Neural cell (in vitro differentiated cells): ENCODE measurements around the gene PAQR5. TPM values are rescaled to one million over a fixed set of nuclear protein-coding genes. Genes with fewer than 3 reads are reported as not detected.
"Not testable (repeated sequence)": the region's sequence is repeated elsewhere in the genome, so short reads cannot be mapped to it uniquely, and the experiment has no call there.

Experiments used
- H2AFZ ChIP-seq: fragments of 200-600, 300-800 bp; sonication (generic), shearing (Covaris generic); 2 replicates; pipeline ENCODE4 v1.6.0; 2014; ENCODE audit warnings: low read depth, mild to moderate bottlenecking, antibody characterized with exemption, low read length, moderate library complexity
- H3F3A ChIP-seq: fragments of 200-600 bp; shearing (Covaris generic); 2 replicates; pipeline ENCODE4 v1.6.1; 2016; ENCODE audit warnings: mild to moderate bottlenecking, moderate library complexity, mixed read lengths, antibody characterized with exemption, low read length; ENCODE audit not compliant: insufficient read depth, poor library complexity, severe bottlenecking
- H3K27ac ChIP-seq: fragments of 200-600, 300-800 bp; sonication (generic), shearing (Covaris generic); 2 replicates; pipeline ENCODE4 v1.5.1; 2014; ENCODE audit warnings: mild to moderate bottlenecking, low read length, moderate library complexity
- H3K27me3 ChIP-seq: fragments of 300-800, 200-600 bp; sonication (generic), shearing (Covaris generic); 2 replicates; pipeline ENCODE4 v1.6.0; 2014; ENCODE audit warnings: mild to moderate bottlenecking, low read depth, low read length, moderate library complexity; ENCODE audit not compliant: insufficient read depth
- H3K36me3 ChIP-seq: fragments of 300-800, 200-600 bp; sonication (generic), shearing (Covaris generic); 2 replicates; pipeline ENCODE4 v1.5.1; 2014; ENCODE audit warnings: mild to moderate bottlenecking, antibody characterized with exemption, low read length, moderate library complexity; ENCODE audit not compliant: insufficient read depth
- H3K4me2 ChIP-seq: fragments of 300-800, 200-600 bp; sonication (generic), shearing (Covaris generic); 2 replicates; pipeline ENCODE4 v1.6.0; 2014; ENCODE audit warnings: mild to moderate bottlenecking, low read length
- H3K4me3 ChIP-seq: fragments of 300-800, 200-600 bp; sonication (generic), shearing (Covaris generic); 2 replicates; pipeline ENCODE4 v1.5.1; 2014; ENCODE audit warnings: mild to moderate bottlenecking, low read length, moderate library complexity
- H3K79me2 ChIP-seq: fragments of 200-600 bp; shearing (Covaris generic); replicated peaks from 2 replicates; pipeline ENCODE4 v1.6.0; 2014; ENCODE audit warnings: mild to moderate bottlenecking, low read length, moderate library complexity; ENCODE audit not compliant: insufficient read depth
- H3K9ac ChIP-seq: fragments of 300-800, 200-600 bp; sonication (generic), shearing (Covaris generic); 2 replicates; pipeline ENCODE4 v1.6.1; 2016; ENCODE audit warnings: mild to moderate bottlenecking, low read length, mixed read lengths
- H3K9me2 ChIP-seq: fragments of 200-600 bp; shearing (Covaris generic); 2 replicates; pipeline ENCODE4 v1.6.1; 2016; ENCODE audit warnings: mild to moderate bottlenecking, low read length, mixed read lengths; ENCODE audit not compliant: insufficient read depth
- H3K9me3 ChIP-seq: fragments of 200-600, 300-800 bp; sonication (generic), shearing (Covaris generic); 2 replicates; pipeline ENCODE4 v1.6.1; 2016; ENCODE audit warnings: mild to moderate bottlenecking, mixed run types, low read length, moderate library complexity, mixed read lengths
- H4K20me1 ChIP-seq: fragments of 200-600 bp; shearing (Covaris generic); 2 replicates; pipeline ENCODE4 v1.6.1; 2016; ENCODE audit warnings: mild to moderate bottlenecking, mixed run types; ENCODE audit not compliant: insufficient read depth
- CTCF ChIP-seq: fragments of 450-650 bp; IDR thresholded peaks from 2 replicates; pipeline ENCODE4 v1.5.1; 2014; ENCODE audit warnings: antibody characterized with exemption, mild to moderate bottlenecking, moderate library complexity; ENCODE audit not compliant: poor library complexity, severe bottlenecking
- EP300 ChIP-seq: fragments of 450-650 bp; conservative IDR thresholded peaks from 2 replicates; pipeline ENCODE4 v1.6.1; 2014; ENCODE audit warnings: antibody characterized with exemption, mild to moderate bottlenecking, moderate library complexity; ENCODE audit not compliant: poor library complexity, severe bottlenecking
- MXI1 ChIP-seq: fragments of 450-650 bp; conservative IDR thresholded peaks from 2 replicates; pipeline ENCODE4 v1.6.1; 2014; ENCODE audit warnings: antibody characterized with exemption, mild to moderate bottlenecking; ENCODE audit not compliant: poor library complexity, severe bottlenecking
- POLR2AphosphoS5 ChIP-seq: IDR thresholded peaks from 2 replicates; pipeline ENCODE4 v1.6.1; 2012
- RAD21 ChIP-seq: fragments of 450-650 bp; conservative IDR thresholded peaks from 2 replicates; pipeline ENCODE4 v1.6.1; 2014; ENCODE audit warnings: antibody characterized with exemption, mild to moderate bottlenecking, moderate library complexity
- REST ChIP-seq: IDR thresholded peaks from 2 replicates; pipeline ENCODE4 v1.6.1; 2012; ENCODE audit warnings: borderline replicate concordance
- SMC3 ChIP-seq: fragments of 450-650 bp; conservative IDR thresholded peaks from 2 replicates; pipeline ENCODE4 v1.6.1; 2014; ENCODE audit warnings: antibody characterized with exemption, mild to moderate bottlenecking, moderate library complexity; ENCODE audit not compliant: poor library complexity
- TAF1 ChIP-seq: IDR thresholded peaks from 2 replicates; pipeline ENCODE4 v1.6.1; 2012; ENCODE audit warnings: low read depth
- polyA plus RNA-seq: library from polyadenylated mRNA; depleted of rRNA; stranded (reverse); fragments of >200 nt; gene quantifications from 2 replicates; pipeline ENCODE4 v1.2.3, GENCODE V29; 2014

PAQR5 gene
- polyA plus RNA-seq, 1 donor from 2014 or later: not detected

- Histone ChIP-seq H3K27ac (no peak overlapping the region), H3K27me3 (no peaks in the 10 kb centered on the region), H3K4me2 (no peak overlapping the region), H4K20me1 (no peaks in the 10 kb centered on the region), H3F3A (no peaks in the 10 kb centered on the region), H3K9ac (no peak overlapping the region), H3K9me3 (no peaks in the 10 kb centered on the region), H3K4me3 (no peak overlapping the region), H3K36me3 (no peaks in the 10 kb centered on the region), H3K9me2 (no peaks in the 10 kb centered on the region), H3K79me2 (no peaks in the 10 kb centered on the region), H2AFZ (no peak overlapping the region)
- no peak for TF ChIP-seq RAD21
- no peak for TF ChIP-seq CTCF
- TF ChIP-seq TAF1: no peak
- TF ChIP-seq POLR2AphosphoS5: no peak
- no peak for TF ChIP-seq MXI1
- TF ChIP-seq REST: no peak
- no peak for TF ChIP-seq SMC3
- TF ChIP-seq EP300: no peak
These were observed 82.0 kb downstream of the PAQR5 start for GRCh38 chr15:69380726-69381105.

- not testable (repeated sequence) for H3K27ac ChIP-seq, H3K79me2 ChIP-seq, H3K27me3 ChIP-seq, H3F3A ChIP-seq, H3K4me3 ChIP-seq, H3K9me3 ChIP-seq, H3K9ac ChIP-seq, H2AFZ ChIP-seq, H3K36me3 ChIP-seq, H3K9me2 ChIP-seq, H4K20me1 ChIP-seq, H3K4me2 ChIP-seq
These were observed 83.5 kb downstream of the PAQR5 start for GRCh38 chr15:69382176-69382575.

- H3K79me2 ChIP-seq, H3F3A ChIP-seq, H3K9me2 ChIP-seq, H3K4me2 ChIP-seq, H3K27me3 ChIP-seq, H2AFZ ChIP-seq, H3K27ac ChIP-seq, H3K36me3 ChIP-seq, H3K4me3 ChIP-seq, H3K9me3 ChIP-seq, H3K9ac ChIP-seq, H4K20me1 ChIP-seq: not testable (repeated sequence)
These were observed 85.4 kb downstream of the PAQR5 start for GRCh38 chr15:69384066-69384465.
